Measurements from ENCODE around the gene ZNF492.
"Not testable (repeated sequence)": the region's sequence is repeated elsewhere in the genome, so short reads cannot be mapped to it uniquely, and the experiment has no call there.

The ZNF492 gene

DNA sequence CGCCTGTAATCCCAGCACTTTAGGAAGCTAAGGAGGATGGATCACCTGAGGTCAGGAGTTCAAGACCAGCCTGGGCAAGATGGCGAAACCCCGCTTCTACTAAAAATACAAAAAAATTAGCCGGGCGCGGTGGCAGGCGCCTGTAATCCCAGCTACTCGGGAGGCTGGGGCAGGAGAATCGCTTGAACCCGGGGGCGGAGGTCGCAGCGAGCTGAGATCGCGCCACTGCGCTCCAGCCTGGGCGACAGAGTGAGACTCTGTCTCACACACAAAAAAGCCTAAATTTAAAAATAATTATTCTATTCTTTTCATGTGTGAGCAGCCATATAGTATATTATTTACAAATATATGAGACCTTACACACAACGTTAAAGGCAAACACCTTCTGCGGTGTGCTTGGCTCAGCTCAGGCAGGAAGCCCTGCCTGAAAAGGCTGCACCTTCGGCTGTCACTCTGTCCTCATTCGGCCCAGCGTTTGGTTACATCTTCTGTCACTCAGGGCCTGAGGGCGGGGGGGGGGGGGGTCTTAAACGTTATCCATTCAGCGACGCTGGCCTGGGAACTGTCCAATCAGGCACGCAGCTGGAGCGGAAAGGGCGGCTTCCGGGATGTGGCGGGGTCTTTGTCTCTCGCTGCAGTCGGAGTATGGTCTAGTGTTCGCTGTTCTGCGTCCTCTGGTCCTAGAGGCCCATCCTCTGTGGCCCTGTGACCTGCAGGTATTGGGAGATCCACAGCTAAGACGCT is at the start of gene ZNF492:
TSS of gene ZNF492 (plus strand) at position 619 of the 744 bp plus-strand sequence. CDS start 19,076 bp downstream, outside the sequence.
- not testable (repeated sequence) for DNase-seq (ENCODE audit: low spot score)

DNA sequence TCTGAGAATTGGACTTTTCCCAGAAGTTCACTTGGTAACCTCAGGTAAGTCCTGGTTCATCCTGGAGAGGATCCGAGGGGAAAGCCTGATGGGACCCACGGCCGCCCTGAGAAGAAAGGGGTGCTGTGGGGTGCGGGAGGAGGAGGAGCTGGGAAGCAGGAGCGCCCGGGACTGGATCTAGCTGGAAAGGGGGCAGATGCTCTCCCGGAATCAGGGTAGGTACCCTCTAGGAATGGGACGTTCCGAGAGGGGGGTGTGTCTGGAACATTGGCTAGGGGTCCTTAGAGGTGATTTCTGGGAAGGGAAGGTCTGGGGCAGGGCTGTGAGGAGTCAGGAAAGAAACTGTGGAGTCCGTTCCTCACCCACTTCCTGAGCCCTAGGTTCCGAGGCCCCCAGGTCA is 38.7 kb upstream of the ZNF492 start:
- DNase-seq (ENCODE audit: low spot score), result no peak

DNA sequence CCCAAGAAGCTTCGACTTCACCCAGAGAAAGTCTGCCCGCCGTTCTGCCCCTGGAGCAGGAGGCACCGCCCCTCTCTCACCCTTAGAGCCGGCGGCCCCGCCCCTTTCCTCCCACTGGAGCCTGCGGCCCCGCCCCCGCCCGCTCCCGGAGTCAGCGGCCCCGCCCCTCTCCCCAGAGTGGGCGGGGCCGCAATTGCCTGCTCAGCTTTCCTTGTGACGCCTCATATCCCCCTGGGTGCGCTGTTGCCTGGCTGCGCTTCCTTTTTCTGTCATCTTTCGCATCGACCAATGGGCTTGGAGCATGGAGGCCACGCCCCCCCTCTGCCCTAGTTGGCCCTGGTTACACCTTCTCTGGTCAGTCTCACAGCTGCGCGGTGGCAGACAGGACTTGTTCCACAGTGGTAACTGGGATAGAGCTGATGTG is 38.2 kb upstream of the ZNF492 start:
- no peak for DNase-seq (ENCODE audit: low spot score)

DNA sequence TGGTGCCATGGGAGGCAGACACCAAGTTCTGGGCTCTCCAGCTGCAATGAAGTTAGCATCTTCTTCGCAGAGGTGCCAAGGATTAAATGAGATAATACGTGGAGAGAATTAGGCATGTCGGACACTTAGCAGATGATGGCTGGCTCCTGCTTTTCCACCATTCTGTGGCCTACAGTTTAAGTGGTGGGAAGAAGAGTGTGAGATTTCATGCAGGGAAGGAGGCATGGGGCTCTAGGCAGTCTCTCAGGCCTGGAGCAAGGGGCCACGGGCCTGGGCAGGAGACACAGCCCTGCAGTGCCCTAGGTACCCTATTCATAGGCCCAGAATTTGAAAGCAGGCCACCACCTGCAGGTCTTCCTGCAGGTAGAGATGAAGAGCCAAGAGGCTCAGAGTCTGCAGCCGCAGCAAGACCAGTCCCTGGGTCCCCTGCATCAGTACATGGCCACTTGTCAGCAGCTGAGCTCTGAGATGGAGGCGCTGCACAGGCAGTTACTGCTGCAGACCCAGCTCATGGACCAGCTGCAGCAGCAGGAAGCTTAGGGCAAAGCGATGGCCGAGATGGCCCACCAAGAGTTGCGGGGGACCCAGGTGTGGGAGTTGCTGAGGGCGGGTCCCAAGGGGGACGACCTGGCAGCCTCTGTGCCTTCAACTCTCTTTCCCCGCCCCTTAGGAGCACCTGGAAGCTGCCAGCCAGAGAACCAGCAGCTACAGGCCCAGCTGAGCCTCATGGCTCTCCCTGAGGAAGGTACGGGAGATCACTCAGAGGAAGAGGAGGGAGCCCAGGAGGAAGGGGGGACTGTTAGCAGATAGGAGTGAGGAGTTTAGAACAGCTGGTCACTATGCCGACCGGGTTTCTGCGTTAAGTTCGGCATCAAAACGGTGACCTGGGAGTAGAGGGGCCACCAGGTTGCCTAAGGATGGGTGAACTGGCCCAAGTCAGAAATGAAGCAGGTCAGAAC is 33.2 kb upstream of the ZNF492 start:
- no peak for DNase-seq (ENCODE audit: low spot score)

DNA sequence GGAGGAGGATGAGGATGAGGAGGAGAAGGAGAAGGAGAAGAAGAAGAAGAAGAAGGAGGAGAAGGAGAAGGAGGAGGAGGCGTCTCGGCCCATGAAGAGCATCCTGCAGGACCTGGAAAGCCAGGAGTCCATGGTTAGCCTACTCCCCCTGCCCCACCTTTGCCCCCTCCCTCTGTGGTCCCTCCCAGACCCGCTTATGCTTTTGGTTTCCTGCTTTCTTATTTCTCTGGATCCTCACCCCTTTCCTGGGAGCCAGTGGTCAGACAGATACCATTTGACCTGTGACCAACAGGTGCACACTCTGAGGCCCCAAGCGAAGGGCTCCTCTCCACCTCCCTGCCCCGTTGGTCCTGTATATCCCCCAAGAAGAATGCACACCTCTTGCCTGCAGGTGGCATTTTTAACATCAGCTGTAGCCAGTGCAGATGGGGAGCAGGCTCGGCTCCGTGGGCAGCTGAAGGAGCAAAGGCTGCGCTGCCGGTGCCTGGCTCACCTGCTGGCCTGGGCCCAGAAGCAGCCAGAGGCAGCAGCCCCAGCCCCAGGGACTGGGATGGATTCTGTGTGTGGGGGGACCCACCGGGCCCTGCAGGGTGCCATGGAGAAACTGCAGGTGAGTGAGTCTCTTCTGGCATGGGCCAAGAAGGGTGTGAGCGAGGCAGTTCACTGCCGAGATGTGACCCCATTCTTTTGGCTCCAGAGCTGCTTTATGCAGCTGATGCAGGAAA is 32.1 kb upstream of the ZNF492 start:
- DNase-seq (ENCODE audit: low spot score), result no peak

DNA sequence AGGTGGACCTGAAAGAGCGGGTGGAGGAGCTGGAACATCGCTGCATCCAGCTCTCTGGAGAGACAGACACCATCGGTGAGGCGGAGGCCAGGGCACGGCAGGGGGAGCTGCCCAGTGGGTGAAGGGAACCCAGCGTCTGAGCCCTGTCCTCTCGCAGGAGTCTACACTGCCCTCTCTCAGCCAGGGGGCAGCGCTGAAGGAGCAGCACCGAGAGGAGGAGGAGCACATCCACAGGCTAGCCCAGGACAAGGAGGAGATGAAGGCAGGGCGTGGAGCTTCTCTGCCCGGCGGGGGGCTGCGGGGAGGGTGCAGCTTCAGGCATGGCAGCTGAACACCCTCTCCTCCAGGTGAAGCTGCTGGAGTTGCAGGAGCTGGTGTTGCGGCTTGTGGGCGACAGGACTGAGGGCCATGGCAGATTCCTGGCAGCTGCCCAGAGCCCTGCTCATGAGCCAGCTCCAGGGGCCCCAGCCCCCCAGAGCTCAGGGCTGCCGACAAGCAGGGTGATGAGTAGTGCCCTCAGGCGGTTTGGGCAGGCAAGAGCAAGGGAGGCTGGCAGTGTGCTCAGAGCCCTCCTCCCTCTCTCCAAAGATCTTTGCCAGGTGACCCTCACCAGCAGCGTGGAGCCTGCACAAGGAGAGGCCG is 31.4 kb upstream of the ZNF492 start:
- DNase-seq (ENCODE audit: low spot score), result no peak

DNA sequence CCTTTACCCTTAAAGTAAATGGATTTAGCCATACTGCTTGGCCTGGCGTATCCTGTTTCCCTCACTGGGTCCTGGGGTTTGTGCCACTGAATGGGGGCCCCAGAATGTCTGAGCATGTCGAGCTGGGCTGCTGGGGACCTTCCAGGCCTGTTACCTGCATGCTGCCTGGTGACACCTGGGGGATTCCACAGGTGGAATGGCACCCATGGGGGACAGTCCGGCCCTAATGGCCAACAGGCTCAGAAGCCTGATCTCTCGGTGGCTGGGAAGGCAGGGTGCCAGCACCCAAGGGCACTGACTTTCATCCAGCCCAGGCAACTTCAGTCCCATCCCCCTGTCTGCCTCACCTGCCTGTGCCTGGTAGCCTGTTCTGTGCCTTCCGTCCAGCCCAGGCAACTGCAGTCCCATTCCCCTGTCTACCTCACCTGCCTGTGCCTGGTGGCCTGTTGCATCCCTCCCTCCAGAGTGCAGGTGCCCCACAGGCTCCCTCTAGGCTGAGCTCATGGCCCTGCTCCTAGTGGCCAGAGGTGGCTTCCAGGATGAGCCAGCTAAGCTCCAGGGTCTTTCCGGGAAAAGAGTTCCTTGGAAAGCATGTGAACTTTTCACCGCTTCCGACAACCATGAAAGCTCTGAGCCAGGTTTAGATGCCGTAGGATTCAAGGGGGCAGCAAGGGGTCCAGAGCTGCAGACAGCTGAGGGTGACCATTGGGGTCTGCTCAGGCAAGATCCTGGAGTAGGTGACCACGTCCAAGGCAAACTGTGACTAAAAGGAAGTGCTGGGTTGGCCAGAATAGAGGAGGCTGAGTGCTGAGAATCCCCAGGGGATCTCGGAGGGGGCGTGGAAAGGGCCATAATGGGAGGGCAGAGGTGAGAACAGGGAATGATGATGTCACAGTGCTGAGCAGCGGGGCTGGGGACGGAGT is 30.3 kb upstream of the ZNF492 start:
- no peak for DNase-seq (ENCODE audit: low spot score)

DNA sequence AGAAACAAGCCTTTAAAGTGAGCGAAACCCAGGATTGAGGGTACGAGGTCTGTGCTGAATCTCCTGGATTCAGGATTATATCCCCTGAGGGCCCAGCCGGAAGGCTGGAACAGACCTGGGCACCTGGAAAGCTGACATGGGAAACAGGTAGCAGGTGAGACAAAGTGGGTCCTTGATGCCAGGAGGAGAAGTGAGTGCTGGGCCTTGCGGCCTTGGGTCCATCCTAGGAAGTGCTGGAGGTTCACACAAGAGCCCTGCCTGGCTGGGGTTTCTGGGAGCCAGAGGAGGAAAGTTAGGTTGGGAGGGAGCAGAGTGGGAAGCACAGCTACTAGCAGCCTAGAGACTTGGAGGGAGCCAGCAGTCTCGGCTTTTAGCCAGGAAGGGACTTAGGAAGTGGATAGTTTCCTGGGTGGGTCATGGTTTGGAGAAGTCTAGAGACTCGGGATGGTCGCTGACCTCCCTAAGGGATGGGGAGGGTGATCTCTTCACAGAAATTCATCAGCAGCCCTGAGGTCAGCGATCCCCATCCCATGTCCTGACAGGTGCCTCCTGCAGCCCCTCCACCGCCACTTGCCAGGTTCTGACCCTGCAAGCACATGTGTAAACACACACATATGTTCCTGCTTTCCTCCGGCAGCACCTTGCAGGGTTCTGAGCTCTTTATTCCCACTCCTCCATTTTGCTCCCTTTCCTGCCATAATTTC is 29.4 kb upstream of the ZNF492 start:
- no peak for DNase-seq (ENCODE audit: low spot score)

DNA sequence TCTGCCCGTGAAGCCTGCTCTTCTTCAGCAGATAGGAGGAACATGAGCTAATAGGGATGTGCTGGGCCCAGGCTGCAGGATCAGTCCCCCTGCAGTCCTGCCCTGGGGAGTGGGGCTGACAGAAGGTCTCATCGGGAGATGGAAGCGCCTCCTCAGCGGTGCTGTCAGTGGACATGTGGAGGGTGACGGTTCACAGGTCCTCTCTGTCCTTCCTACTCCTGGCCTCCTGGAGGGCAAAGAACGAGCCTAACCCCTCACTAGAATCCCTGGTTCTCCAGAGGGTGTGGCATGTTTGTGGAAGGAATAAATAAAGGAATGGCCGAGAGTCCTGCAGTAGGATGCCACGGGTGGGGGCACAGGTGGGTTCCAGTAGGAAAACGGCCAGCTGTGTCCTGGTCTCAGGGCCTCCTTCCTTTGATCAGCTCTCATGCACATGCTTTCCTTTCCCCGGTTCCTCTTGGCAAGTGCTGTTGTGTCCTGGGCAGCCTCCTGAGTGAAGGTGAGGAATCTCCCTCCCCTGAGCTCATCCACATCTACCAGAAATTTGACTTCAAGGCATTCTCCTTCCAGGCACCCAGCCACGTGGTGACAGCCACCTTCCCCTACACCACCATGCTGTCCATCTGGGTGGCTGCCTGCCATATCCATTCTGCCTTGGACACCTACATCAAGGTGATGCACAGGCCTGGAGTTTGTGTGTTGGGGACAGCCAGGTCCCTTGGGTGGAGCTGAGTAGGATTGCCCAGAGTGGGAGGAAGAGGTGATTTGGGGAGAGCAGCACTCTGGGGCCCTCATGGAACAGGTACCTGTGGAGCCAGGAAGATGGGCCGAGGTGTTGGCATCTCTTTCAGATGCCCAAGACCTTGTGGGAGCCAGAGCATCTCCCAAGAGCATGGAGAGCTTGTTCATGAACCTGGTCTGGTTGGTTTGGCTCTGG is 28.6 kb upstream of the ZNF492 start:
- no peak for DNase-seq (ENCODE audit: low spot score)

DNA sequence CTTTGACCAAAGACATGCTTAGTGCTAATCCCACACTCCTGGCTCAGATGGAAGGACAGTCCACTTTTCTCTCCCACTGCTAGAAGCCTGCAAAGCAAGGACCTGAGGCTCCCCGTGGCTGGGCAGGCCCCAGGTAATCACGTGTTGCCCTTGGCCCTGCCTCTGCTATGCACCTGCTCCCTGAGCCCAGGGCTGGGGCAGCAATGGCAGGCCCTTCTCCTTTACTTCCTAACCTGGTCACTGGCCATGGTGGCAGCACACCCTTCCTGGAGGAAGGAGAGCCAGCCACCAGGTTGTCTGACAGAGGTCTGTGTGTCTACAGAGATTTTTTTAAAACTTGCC is 27.9 kb upstream of the ZNF492 start:
- DNase-seq (ENCODE audit: low spot score), result no peak

DNA sequence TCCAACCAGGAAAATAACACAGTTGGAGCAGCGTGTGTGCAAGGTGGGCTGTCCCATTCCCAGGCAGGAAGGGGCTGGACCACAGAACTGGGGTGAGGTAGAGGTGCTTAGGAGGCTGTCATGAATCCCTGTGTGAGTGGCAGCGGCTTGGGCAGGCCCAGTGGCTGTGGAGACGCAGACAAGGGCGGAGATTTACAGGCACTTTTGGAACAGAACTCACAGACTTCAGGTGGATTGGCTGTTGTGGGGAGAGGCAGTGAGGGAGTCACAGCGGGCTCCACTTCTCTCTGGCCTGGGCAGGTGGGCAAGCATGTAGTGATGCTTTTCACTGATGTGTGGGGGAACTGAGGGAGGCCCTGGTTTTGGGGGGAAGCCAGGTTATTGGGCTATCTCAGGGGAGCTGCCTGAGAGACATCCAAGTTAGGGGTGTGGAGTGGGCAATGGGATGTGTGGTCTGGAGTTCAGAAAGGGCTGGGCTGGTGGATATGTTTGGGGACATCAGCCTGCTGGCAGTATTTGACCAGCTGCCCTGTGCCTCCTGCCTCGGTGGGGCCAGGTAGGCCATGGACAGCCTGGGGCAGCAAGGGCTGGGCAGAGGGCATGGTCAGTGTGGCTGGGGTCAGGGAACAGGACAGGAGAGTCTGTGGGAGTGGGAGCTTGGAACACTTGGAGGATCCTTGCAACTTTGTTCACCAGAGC is 27.0 kb upstream of the ZNF492 start:
- no peak for DNase-seq (ENCODE audit: low spot score)

DNA sequence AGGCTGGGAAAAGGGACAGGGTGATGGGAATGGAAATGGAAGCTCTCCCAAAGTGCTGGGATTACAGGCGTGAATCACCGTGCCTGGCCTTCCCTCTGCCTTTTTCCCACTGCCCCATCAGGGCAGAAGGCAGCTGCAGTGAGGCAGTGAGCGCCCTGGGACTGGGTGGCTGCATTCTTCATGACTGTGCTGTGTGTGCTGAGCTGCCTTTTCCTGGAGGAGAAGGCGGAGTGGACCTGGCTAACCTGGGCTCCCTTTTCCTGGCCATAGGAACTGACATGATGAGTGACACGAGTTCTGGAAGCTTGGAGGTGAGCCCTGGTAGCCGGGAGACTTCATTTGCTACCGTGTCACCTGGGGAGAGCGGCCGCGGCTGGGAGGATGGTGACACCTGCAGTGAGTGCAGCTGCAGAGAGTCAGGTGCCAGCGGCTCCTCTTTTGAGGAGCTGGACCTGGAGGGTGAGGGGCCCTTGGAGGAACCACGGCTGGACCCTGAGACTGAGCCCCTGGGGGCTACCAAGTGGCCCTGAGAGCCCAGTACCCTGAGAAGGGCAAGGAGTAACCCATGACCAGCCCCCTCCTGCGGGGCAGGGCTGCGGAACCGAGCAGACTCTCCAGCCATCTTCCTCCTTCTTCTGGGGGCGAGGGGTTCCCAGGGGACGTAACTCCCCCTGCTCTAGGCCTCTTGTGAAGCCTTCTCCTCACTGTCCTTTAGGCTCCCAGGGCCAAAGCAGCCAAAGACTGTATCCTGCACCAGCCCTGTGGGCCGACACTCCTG is 26.3 kb upstream of the ZNF492 start:
- no peak for DNase-seq (ENCODE audit: low spot score)

DNA sequence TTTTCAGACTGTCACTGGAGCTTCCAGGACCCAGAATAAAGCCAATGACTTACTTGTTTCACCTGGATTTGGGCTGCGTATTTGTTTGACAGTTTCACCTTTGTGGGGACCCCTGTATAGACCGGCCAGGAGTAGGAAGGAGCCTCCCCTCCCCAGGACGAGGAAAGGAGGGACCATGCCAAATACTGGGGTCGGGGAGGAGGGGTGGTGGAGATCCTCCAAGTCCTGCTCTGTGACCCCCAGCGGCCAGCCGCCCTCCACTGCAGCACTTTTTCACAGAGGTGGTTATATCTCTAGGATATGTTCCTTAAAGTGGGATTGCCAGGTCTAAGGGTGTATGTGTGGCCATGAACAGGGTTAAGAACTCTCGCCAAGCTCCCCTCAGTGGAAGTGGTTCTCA is 25.7 kb upstream of the ZNF492 start:
- DNase-seq (ENCODE audit: low spot score), result no peak

DNA sequence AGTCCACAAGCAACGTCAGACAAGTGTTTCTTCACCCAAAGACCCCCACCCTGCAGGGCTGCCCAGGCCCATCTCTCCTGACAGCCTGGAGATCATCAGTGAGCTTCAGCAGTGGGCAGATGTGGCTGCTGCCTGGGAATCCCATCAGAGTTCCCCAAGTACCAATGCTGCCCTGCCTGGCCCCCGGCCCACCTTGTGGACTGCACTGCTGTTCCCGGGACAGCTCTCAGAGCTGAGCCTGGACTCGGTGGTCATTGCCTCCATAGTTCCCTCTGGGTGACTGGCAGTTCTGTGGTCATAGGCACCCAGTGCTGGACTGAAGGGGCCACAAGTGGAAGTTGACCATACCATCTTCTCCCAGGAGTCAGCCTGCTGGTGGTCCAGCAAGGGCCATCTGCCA is 24.5 kb upstream of the ZNF492 start:
- DNase-seq (ENCODE audit: low spot score), result no peak

DNA sequence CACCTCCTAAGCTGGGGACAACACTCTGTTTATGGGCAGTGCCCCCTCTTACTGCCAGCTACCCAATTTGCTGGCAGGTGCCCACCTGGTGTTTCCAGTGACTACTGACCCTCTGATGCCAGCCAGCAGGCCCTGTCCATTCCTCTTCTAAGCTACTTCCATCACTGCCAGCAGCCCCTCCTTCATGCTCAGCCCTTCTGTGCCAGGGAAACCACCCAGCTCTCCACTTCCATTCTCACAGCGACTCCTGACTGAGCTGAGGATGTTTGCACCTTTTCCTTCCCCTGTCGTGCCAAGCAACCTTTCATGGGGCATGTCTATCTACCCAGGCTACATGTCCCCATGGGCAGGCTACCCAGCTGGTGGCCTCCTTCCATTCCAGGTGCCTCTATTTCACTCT is 24.0 kb upstream of the ZNF492 start:
- DNase-seq (ENCODE audit: low spot score), result no peak

DNA sequence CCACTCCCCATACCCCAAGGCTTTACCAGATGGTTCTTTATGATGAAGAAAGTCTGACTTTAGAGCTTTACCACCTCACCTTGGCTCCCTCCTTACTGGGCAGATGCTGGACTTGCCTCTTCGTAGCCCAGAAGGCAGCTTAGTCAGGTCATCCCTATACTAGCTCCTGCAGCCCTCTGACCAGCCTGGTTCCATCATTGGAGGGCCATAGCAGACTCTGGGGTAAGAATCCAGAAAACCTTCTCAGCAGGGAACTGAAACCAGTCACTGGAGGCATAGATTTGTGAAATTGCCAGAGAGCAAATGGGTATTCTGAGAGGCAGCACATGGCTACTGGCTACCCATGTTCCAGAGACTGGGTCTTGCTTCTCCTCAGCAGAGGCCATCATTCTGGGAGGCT is 21.8 kb upstream of the ZNF492 start:
- no peak for DNase-seq (ENCODE audit: low spot score)

DNA sequence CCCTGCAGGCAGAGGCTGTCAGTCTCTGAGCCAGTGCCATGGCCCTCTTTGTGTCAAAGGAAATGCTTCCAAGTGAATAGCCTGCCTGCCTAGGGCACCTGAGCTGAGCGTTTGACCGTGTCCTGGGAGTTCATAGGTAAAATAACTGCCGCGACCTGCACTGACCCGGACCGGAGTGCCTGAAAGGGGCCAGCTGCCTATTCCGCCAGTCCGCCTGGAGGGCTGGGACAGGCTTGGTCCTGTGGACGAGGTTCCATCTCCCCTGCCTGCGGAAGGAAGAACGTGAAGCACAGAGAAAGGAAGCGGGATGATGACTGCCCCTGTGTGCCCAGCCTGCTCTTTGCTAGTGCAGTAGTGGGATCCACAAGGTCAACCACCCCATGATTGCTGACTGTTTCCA is 17.5 kb upstream of the ZNF492 start:
- no peak for DNase-seq (ENCODE audit: low spot score)

DNA sequence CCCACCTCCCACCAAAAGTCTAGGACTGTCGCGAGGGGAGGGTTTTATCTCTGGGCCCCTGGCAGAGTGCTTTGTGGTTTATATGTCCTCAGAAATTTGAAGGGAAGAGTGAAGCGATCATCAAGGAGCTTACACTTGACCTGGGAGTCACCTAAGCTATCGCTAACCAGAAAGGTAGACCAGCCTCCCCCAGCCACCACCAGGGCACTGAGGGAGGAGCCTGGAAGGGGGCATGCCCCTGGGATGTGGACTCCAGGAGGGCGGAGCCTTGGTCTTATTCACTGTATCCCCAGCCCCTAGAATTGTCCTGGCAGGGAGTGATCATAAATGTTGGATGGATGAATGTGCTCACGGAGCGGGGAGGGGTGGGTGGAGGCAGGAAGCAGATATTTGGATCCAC is 16.9 kb upstream of the ZNF492 start:
- not testable (repeated sequence) for DNase-seq (ENCODE audit: low spot score)

All from LoVo (cell line).